Naive thymus-derived CD8-positive, alpha-beta T cell (primary cell): ENCODE measurements around the gene LIPC. TPM values are rescaled to one million over a fixed set of nuclear protein-coding genes. Genes with fewer than 3 reads are reported as not detected.

Experiments
- ATAC-seq, 2 donors: fragments of 150-1000 bp; cut with Tn5 transposase in 1 of 2; sonication (Bioruptor Pico), chemical (Tn5 transposase) in 1 of 2; 1 replicate in 1 of 2; 2 replicates in 1 of 2; pipeline ENCODE4 v1.10.0; 2021; ENCODE audit warnings: mild to moderate bottlenecking in 2 of 2, moderate library complexity in 2 of 2
- POLR2A ChIA-PET: fragments of 350-600 bp; sonication (Branson Sonifier 250); formaldehyde crosslinking; loops from one replicate; lab custom pipeline; 2021; ENCODE audit warnings: antibody characterized with exemption; lab: Charles Lee
- DNase-seq, 10 donors: peaks; one replicate each; pipeline versions ENCODE4 v3.0.0 to v3.0.0-alpha.2; 2020 to 2022
- H3K27ac Mint-ChIP-seq, 10 donors: one replicate each; pipeline ENCODE4 v1.8.0; 2020 to 2022; ENCODE audit warnings: mild to moderate bottlenecking in 10 of 10, mixed read lengths in 10 of 10, moderate library complexity in 4 of 10, inconsistent platforms in 1 of 10
- H3K27me3 Mint-ChIP-seq, 5 donors: one replicate each; pipeline ENCODE4 v1.8.0; 2021 to 2022; ENCODE audit warnings: mixed read lengths in 5 of 5
- H3K36me3 Mint-ChIP-seq, 3 donors: one replicate each; pipeline ENCODE4 v1.8.0; 2020 to 2022; ENCODE audit warnings: mixed read lengths in 3 of 3, mild to moderate bottlenecking in 2 of 3, inconsistent platforms in 1 of 3
- H3K4me1 Mint-ChIP-seq, 4 donors: one replicate each; pipeline ENCODE4 v1.8.0; 2021 to 2022; ENCODE audit warnings: mixed read lengths in 4 of 4
- H3K4me3 Mint-ChIP-seq, 10 donors: one replicate each; pipeline ENCODE4 v1.8.0; 2020 to 2022; ENCODE audit warnings: mild to moderate bottlenecking in 10 of 10, mixed read lengths in 10 of 10, moderate library complexity in 6 of 10, inconsistent platforms in 1 of 10
- H3K9me3 Mint-ChIP-seq, 9 donors: one replicate each; pipeline ENCODE4 v1.8.0; 2020 to 2022; ENCODE audit warnings: mixed read lengths in 9 of 9, mild to moderate bottlenecking in 3 of 9, inconsistent platforms in 1 of 9, moderate library complexity in 1 of 9
- polyA plus RNA-seq, 3 donors: library from polyadenylated mRNA; unstranded; fragments of 300-500 nt; fragmentation: Illumina TruSeq; gene quantifications; one replicate each; pipeline ENCODE4 v1.2.3, GENCODE V29; 2021
- total RNA-seq, 8 experiments: library from RNA in 2 of 8; stranded (reverse) in 2 of 8; gene quantifications; one replicate each; pipeline ENCODE4 v1.2.3 and lab custom pipeline; 2021 to 2026

LIPC gene
- total and polyA plus RNA-seq, 5 experiments from 2014 or later: 0.64 to 4.4 (median 2.9) TPM

DNA sequence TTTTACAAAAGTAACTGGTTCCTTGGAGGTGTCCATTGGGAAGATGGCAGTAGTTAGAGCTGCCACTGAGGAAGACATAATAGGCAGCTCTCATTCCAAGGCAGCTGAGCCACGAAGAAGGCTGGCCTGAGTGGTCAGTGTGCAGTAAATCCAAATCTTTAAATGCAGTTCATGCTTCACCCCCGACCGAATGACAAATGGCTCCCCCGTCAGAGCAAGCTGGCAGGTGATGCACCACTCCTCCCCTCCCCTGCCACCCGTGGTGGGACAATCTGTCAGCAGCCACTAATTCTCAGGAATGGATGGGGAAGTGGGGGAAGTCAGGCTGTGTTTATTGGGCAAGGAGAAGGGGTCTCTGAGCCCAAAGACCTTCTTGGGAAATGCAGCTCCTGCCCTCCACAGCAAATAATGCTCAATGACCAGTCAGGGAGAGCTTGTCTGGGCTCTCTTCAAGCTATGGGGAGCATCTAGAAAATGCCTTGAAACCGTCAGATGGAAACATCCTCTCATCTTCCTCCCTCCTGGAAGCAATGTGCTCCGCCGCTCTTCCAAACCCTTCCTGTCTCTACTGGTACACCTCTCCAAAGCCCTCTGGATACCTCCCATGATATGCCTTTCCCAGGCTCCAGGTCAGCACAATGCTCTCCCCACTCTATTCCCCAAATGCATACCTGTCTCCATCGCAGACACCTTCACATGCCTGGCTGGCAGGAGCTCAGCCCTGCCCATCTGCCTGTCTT is 65.4 kb downstream of the LIPC start:
- Mint-ChIP-seq H3K27me3 (no peaks in the 10 kb centered on the region), H3K9me3 (no peaks in the 10 kb centered on the region), H3K4me3 (peak overlapping the region in 3 of 10 donors; percentile 12 to 58 (median 54)), H3K36me3 (no peaks in the 10 kb centered on the region), H3K4me1 (peaks cover 21 to 44% (median 30%) of the 10 kb centered on the region in 4 donors), H3K27ac (peak overlapping the region in 4 of 10 donors; percentile 15 to 85 (median 42))
- no peak for ATAC-seq
- DNase-seq: no peak
- POLR2A ChIA-PET: interaction anchor here (1.2 to 1.5 kb wide), 2 partner anchors 9 to 10 kb away, joined by 3 to 5 read pairs; no protein-coding TSS in a partner anchor

DNA sequence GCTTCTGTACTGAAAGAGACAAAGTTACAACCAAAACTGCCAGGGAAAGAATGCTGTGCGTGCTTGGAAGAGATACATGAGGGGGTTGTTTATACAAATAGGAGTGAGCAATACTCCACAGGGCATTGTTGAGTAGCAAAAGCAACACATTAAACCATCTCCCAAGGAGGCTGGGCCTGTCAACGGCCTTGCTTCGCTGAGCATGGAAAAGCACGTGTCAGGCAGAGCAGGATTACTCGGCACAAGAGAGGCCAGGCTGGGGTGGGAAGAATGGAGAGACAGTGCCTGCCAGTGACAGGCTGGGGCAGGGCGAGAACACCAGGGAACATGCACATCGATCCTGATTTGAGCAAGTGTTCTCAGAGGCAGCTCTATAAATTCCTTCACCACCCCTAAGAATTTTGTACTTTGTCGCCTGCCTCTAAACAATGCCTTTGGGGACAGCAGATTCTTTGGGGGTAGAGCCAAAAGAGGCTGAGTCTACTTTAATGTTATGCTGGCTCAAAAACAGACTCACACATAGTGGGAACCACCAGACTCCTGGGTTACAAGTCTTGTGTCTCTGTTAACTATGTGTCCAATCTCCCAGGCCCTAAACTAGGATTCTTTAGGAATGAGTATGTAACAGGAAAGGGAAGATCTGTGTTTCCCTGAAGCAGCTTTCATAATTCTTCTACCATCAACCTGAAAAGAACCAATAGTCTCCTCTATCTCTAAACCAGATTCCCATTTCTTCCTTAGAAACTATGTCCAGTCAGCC is 67.2 kb downstream of the LIPC start:
- ATAC-seq: no peak
- Mint-ChIP-seq H3K9me3 (no peaks in the 10 kb centered on the region), H3K4me3 (no peak overlapping the region), H3K27ac (no peak overlapping the region), H3K27me3 (no peaks in the 10 kb centered on the region), H3K36me3 (no peaks in the 10 kb centered on the region), H3K4me1 (peaks cover 21 to 35% (median 26%) of the 10 kb centered on the region in 4 donors)
- DNase-seq: no peak
- POLR2A ChIA-PET: no interaction called here

DNA sequence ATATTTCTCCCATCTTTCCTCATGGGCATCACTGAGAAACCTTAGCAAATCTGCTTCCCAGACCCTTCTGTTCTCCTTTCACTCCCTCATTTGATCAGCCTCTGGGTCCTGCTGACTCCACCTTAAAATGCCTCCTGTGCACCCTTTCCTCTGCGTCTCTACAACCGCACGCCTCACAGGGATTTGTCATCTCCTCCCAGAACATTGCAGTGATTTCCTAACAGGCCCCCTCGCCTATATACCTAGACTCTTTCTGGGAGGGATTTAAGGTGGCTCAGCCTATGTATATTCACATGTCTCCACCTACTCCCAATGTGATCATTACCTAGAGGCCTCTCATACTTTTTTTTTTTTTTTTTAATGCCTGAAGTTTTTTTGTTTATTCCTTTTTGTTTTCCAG is 69.2 kb downstream of the LIPC start:
- Mint-ChIP-seq H3K27me3 (no peaks in the 10 kb centered on the region), H3K4me1 (peaks cover 22 to 35% (median 26%) of the 10 kb centered on the region in 4 donors), H3K4me3 (no peak overlapping the region), H3K9me3 (peaks cover 0 to 2% (median 0%) of the 10 kb centered on the region in 9 donors), H3K36me3 (no peaks in the 10 kb centered on the region), H3K27ac (peak overlapping the region in 1 of 10 donors; percentile 14)
- no peak for DNase-seq
- ATAC-seq: no peak
- POLR2A ChIA-PET: interaction anchor here (0.5 to 0.7 kb wide), 2 partner anchors 29 to 1779 kb away, joined by 4 to 6 read pairs; no protein-coding TSS in a partner anchor

DNA sequence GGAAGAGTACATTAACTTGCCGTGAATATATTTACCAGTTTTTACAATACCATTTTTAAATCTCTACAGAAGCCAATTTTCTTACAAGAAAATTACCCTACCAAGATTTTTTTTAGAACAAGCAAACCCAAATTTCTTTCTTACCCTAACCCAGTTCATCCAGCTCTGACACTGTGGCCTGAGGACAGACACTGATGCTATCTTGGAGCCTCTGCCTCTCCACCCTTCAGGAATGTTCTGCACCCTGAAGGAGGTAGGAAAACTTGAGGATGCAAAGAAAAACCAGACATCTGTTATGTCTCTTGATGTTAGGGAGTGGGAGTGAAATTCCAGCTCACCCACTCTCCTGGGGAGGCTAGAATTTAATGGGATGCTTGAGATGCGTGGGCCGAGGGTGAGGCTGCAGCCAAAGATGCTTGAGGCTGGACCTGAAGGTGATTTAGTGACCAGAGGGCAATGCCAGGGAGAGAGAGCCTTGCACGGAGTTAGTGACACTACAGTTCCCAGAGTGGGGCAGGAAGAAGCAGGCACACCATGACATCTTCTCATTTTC is 69.9 kb downstream of the LIPC start:
- H3K27ac Mint-ChIP-seq: no peak overlapping the region

DNA sequence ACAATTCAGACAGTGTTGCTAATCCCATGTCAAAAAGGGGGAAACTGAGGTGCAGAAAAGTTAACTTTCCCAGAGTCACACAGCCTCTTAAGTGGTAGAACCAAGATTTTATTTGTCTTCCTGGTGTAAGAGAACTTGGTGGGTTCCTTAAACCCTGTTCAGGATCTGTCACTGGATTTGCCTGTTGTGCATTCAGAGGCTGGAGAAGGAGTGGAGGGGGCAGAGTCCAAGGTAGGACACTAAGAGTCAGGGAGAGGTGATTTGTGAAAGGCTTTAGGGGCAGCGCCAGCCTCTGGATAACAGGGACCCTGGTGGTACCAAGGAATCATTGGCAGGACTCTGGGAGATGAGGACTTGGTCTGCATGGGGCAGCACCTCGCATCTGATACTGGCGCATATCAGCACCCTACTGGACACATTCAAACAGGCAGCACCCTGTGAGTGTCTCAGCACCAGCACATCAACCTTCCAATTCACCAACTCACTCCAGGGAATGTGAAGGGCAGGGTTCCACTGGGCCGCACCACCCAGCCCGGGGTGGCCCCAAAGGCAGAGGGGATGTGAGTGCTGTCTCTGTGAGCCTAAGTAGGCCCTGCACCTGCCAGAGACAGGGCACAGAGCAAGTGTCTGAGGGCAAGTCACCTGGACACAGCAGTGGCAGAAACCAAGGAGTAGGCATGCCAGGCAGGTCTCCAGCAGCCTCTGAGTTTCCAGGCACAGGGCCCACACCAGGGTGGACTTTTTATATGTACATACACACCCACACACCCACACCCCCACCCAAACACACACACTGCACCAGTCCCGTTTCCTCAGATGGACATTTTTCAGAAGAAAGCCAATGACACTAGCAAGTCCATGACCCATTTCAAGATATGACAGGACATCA is 71.6 kb downstream of the LIPC start:
- ATAC-seq: no peak
- DNase-seq: no peak
- H3K4me3 Mint-ChIP-seq: no peak overlapping the region
- peaks cover 16 to 38% (median 26%) of the 10 kb centered on the region in 4 donors for H3K4me1 Mint-ChIP-seq
- H3K9me3 Mint-ChIP-seq: peaks cover 0 to 2% (median 0%) of the 10 kb centered on the region in 9 donors
- H3K27ac Mint-ChIP-seq: peak overlapping the region in 3 of 10 donors; percentile 51 to 68 (median 56)
- POLR2A ChIA-PET: interaction anchor here (1.2 to 1.8 kb wide), 2 partner anchors 14 to 19 kb away, joined by 3 to 4 read pairs; no protein-coding TSS in a partner anchor
- no peaks in the 10 kb centered on the region for H3K27me3 Mint-ChIP-seq
- no peaks in the 10 kb centered on the region for H3K36me3 Mint-ChIP-seq

More for the DNA sequence above, 69.9 kb downstream of the LIPC start:
- peaks cover 22 to 38% (median 26%) of the 10 kb centered on the region in 4 donors for H3K4me1 Mint-ChIP-seq
- H3K27me3 Mint-ChIP-seq: no peaks in the 10 kb centered on the region
- POLR2A ChIA-PET: interaction anchor here (0.7 kb wide), 2 partner anchors 248 to 1778 kb away, joined by 4 to 5 read pairs; no protein-coding TSS in a partner anchor
- no peak overlapping the region for H3K4me3 Mint-ChIP-seq
- ATAC-seq (no peak), DNase-seq (no peak)
- no peaks in the 10 kb centered on the region for H3K36me3 Mint-ChIP-seq
- H3K9me3 Mint-ChIP-seq: peaks cover 0 to 2% (median 0%) of the 10 kb centered on the region in 9 donors

DNA sequence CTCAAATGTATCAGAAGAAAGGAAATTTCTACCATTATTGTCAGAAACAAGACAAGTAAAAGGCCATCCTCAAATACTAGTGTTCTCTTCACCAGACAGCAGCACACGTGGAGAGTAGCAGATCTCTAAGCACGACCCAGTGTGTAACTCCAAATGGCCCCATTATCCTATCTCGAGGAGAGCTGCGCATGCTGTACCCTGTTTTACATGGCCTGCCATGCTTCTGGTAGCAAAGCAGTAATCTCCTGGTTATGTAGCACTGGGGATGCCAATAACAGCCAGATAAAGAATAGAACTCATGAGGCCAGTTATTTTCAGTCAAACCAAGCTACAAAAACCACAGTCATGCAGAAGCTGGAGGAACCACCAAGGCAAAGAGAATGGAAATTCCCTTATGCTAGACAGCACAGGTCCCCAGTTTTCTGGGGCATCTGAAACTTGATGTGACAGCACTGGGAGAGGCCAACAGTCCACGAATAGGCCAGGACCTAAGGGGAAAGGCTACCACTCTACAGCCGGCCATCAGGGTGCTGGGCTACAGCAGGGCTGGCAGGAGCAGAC is 73.0 kb downstream of the LIPC start:
- ATAC-seq: no peak
- Mint-ChIP-seq H3K36me3 (no peaks in the 10 kb centered on the region), H3K4me1 (peaks cover 16 to 32% (median 26%) of the 10 kb centered on the region in 4 donors), H3K4me3 (peak overlapping the region in 1 of 10 donors; percentile 11), H3K27me3 (no peaks in the 10 kb centered on the region), H3K27ac (peak overlapping the region in 4 of 10 donors; percentile 22 to 90 (median 60)), H3K9me3 (peaks cover 0 to 2% (median 0%) of the 10 kb centered on the region in 9 donors)
- POLR2A ChIA-PET: interaction anchor here (1.2 to 1.8 kb wide), 3 partner anchors 13 to 20 kb away, joined by 3 to 4 read pairs (median 3); no protein-coding TSS in a partner anchor
- DNase-seq: no peak

DNA sequence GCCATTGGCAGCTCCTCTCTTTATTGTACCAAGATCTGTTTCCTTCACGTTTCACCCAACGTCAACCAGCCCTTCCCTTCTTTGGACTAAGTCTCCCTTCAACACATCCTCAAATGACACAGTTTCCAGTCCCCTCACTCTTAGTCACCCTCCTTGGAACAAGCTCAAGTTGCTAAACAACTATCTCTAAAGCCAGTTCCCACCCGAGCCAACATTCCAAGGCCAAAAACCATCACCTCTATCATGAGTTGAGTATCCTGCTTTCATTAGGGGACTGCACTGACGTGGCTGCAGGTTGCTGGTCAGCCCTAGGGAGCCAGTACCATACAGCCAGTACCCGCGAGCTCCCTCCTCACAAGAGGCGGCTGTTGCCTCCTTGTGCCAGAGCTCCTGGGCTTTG is 73.8 kb downstream of the LIPC start:
- peaks cover 16 to 32% (median 26%) of the 10 kb centered on the region in 4 donors for H3K4me1 Mint-ChIP-seq
- POLR2A ChIA-PET: interaction anchor here (0.8 to 1.6 kb wide), 5 partner anchors 10 to 21 kb away, joined by 3 to 5 read pairs (median 4); no protein-coding TSS in a partner anchor
- peak overlapping the region in 4 of 10 donors; percentile 0 to 60 (median 24) for H3K4me3 Mint-ChIP-seq
- peak overlapping the region in 7 of 10 donors; percentile 3 to 91 (median 86) for H3K27ac Mint-ChIP-seq
- ATAC-seq (peak in 1 of 2 donors; percentile 10), DNase-seq (no peak)
- H3K36me3 Mint-ChIP-seq: no peaks in the 10 kb centered on the region
- no peaks in the 10 kb centered on the region for H3K27me3 Mint-ChIP-seq
- peaks cover 0 to 2% (median 0%) of the 10 kb centered on the region in 9 donors for H3K9me3 Mint-ChIP-seq

DNA sequence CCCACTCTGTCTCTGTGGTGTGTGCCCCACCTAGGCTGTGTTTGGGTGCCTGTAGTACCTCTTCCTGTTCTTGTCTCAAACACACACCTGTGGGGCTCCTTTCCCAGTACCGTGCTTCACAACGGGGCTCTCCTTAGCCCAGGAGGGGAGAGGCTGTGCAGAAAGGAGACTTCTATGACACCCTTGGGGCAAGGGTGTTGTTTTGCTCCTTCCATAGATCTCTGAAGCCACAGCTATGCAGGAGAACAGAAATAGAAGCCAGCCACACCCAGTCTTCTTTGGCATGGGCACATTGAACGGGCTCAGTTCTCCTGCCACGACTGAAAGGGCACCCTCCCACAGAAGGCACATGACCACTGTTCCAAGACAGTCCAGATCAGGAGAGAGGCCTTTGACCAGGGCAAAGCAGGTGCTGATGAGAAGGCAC is 74.3 kb downstream of the LIPC start:
- Mint-ChIP-seq H3K36me3 (no peaks in the 10 kb centered on the region), H3K27me3 (no peaks in the 10 kb centered on the region), H3K9me3 (peaks cover 0 to 2% (median 0%) of the 10 kb centered on the region in 9 donors), H3K27ac (peak overlapping the region in 9 of 10 donors; percentile 45 to 91 (median 86)), H3K4me3 (peak overlapping the region in 8 of 10 donors; percentile 30 to 86 (median 61)), H3K4me1 (peaks cover 16 to 27% (median 23%) of the 10 kb centered on the region in 4 donors)
- peak in 2 of 10 donors; percentile 9 to 15 for DNase-seq
- peak; percentile 72 to 78 for ATAC-seq
- POLR2A ChIA-PET: interaction anchor here (0.8 to 1.6 kb wide), 8 partner anchors 8 to 234 kb away, joined by 3 to 5 read pairs (median 4); no protein-coding TSS in a partner anchor

DNA sequence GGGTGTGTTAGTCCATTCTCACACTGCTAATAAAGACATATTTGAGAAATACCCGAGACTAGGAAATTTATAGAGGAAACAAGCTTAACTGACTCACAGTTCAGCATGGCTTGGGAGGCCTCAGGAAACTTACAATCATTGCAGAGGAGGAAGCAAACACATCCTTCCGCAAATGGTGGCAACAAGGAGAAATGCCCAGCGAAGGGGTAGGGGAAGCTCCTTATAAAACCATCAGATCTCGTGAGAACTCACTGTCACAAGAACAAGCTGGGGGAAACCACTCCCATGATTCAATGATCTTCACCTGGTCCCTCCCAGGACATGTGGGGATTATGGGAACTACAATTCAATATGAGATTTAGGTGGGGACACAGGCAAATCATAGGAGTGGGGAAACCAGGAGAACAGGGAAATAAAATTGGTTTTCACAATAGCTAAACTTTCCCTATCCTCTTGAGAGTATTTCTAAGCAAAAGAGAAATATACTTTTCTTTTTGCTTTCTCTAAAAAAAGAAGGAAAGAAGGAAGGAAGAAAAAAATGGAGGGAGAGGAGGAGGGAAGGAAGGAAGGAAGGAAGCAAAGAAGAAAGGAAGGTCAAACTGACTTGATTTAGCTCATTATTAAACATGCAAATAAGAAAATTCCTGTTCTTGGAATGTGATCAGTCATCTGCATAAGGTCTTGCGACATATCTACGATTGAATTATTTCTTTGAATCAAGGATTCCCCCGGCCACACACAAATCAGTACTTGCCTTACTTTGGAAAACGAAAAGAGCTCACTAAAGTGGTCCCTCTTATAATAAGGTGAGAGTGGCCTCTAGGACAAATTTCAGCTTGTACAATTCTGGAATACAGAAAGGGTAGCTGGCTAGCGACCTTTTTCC is 75.2 kb downstream of the LIPC start:
- Mint-ChIP-seq H3K36me3 (no peaks in the 10 kb centered on the region), H3K4me1 (peaks cover 16 to 27% (median 23%) of the 10 kb centered on the region in 4 donors), H3K27me3 (no peaks in the 10 kb centered on the region), H3K27ac (peak overlapping the region in 8 of 10 donors; percentile 1 to 91 (median 87)), H3K9me3 (peaks cover 0 to 2% (median 0%) of the 10 kb centered on the region in 9 donors), H3K4me3 (peak overlapping the region in 3 of 10 donors; percentile 30 to 72 (median 46))
- POLR2A ChIA-PET: interaction anchor here (0.8 to 1.6 kb wide), 7 partner anchors 8 to 235 kb away, joined by 3 to 5 read pairs (median 4); no protein-coding TSS in a partner anchor
- ATAC-seq (no peak), DNase-seq (no peak)

DNA sequence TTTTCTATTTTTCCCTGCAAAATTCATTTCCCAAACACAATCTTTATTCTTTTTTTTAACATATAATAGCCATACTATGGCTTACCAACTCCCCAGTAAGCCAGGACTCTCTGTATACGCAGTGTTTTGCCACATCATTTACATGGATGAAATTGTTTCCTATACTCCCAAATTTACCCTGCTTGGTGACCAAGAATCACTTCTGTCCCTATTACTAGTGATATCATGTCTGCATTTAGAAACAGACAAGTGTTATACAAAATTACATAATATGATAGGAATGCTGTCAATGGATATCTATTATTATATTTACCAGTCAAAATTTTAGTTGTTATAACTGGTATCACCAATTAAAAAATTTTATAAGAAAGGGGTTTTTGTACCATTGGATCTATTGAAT is 77.8 kb downstream of the LIPC start:
- Mint-ChIP-seq H3K9me3 (peaks cover 0 to 2% (median 0%) of the 10 kb centered on the region in 9 donors), H3K27ac (peak overlapping the region in 1 of 10 donors; percentile 37), H3K36me3 (no peaks in the 10 kb centered on the region), H3K4me1 (peaks cover 20 to 24% (median 22%) of the 10 kb centered on the region in 4 donors), H3K27me3 (no peaks in the 10 kb centered on the region), H3K4me3 (no peak overlapping the region)
- ATAC-seq: no peak
- POLR2A ChIA-PET: interaction anchor here (0.6 to 1.6 kb wide), 2 partner anchors 8 to 29 kb away, joined by 4 read pairs; no protein-coding TSS in a partner anchor
- no peak for DNase-seq
